Activated T-cell treated with anti-CD3 and anti-CD28 coated beads for 4 hours (primary cell): Measurements from ENCODE around the gene LCA5L.
A peak's percentile ranks its signal among the peaks of the same experiment; 100 is the strongest.
"Not testable (repeated sequence)": the region's sequence is repeated elsewhere in the genome, so short reads cannot be mapped to it uniquely, and the experiment has no call there.

ENCODE experiments used
- DNase-seq: peaks from one replicate; pipeline ENCODE4 v3.0.0-alpha.2; 2020

The LCA5L gene

DNA sequence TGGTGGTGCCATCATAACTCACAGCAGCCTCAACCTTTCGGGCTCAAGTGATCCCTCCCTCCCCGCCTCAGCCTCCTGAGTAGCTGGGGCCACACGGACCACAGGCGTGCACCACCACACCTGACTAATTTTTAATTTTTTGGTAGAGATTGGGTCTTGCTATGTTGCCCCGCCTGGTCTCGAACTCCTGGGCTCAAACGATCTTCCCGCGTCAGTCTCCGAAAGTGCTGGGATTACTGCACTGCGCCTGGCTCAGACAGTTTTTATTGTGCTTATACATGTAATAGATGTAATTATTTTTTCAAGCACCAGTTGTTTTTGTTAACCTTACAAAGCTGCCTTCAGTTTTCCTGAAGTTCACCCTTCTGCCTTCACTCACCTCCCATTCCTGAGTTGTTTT is 58.7 kb downstream of the LCA5L start:
- no peak for DNase-seq

DNA sequence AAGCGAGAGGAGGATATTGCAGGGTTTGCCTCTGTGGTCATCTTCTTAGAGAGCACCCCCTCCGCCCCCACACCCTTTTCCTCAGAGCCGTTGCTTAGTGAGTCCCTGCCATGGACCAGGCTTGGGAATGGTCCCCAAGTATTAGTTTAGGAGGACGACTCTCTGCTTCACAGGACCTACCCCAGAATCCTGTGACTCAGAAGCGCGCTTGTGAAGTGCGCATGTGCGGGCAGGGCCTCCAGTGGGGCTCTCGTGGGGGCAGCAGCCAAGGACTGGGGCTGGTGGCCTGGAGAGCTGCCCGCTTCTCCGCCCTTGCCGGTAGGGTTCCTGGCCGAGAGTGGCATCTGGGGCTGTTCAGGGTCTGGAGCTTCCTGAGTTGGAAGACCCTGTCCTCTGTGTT is 59.4 kb downstream of the LCA5L start:
- no peak for DNase-seq

DNA sequence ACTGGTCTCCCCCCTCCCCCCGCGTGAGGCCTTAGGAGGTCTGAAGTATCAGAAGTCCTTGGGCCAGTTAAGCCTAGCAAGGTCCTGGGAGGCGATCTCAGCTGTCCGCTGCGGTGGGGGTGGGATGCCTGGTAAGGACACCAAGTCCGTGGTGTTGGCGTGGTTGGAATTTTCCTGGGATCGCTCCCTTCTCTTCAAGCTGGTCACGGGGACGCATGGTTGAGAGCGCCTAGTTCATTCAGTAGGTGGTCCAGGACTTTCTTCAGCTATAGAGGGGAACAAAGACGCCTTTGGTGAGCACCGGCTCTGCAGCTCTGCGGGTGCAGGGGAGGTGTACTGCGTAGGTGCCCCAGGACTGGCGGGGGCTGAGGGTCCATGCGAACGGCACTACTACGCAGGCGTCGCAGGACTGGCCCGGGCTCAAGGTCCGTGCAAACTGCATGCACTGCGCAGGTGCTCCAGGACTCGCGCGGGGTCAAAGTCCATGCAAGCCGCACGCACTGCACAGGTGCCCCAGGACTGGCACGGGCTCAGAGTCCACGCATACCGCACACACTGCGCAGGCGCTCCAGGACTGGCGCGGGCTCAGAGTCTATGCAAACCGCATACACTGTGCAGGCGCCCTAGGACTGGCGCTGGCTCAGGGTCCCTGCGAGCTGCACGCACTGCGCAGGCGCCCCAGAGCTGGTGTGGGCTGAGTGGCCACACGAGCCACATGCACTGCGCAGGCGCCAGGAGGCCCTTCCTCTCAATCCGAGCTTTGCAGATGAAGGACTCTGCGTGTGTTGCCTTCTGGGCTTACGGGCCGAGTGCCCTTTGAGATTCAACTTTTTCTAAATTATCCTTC is 60.1 kb downstream of the LCA5L start:
- DNase-seq: peak; percentile 16

DNA sequence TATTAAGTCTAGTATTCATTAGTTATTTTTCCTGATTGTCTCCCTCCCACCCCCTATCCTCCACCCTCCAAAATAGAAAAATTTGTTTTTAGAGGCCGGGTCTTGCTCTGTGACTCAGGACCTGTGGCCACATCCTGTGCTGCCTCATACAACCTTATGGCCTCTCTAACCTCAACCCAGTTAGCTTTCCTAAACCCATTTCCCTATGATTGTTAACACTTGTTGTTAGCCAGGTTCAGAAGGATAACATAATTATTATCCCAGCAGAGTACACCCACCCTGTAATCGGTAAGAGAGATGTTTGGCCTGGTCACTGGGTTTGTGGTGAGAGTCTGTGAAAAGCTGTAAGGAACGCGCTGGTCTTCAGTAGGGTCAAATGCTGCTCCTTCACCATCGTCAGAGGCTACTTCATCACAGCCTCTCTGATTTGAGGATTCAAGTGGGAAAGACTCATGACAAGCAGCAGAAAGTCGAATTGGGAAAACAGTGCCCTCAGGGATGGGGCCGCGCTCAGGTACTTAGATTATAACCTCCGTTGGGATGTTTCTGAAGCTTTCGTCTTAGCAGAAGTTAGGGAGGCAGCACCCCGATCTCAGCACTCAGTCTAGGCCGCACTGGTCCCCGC is 60.8 kb downstream of the LCA5L start:
- DNase-seq: no peak

DNA sequence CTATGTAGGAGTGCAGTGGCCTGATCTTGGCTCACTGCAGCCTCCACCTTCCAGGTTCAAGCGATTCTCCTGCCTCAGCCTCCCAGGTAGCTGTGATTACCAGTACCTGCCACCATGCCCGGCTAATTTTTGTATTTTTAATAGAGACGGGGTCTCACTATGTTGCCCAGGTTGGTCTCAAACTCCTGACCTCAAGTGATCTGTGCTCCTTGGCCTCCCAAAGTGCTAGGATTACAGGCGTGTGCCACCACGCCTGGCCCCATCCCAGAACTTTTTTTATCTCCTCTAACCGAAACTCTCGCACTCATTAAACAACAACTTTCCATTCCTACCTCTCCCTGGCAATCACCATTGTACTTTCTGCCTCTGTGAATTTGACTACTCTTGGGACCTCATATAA is 63.5 kb downstream of the LCA5L start:
- not testable (repeated sequence) for DNase-seq

DNA sequence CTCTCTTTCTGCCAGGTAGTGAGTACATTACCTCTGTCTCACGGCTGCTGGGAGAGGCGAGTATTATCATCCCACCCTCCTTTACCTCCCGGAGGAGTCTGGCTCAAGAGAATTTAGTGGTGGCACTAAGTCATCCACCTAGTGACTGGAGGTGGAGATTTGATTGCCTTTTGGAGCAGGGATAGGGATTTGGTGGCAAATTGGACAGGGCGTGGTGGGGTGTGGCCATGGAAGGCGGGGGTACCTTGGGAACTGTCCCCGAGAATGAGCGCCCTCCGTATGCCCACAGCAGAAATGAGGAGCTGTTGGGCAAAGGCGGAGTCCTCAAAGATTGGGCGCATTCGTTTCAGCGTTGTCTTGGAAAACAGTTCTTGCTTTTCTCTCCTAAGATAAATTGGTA is 64.6 kb downstream of the LCA5L start:
- DNase-seq: no peak

DNA sequence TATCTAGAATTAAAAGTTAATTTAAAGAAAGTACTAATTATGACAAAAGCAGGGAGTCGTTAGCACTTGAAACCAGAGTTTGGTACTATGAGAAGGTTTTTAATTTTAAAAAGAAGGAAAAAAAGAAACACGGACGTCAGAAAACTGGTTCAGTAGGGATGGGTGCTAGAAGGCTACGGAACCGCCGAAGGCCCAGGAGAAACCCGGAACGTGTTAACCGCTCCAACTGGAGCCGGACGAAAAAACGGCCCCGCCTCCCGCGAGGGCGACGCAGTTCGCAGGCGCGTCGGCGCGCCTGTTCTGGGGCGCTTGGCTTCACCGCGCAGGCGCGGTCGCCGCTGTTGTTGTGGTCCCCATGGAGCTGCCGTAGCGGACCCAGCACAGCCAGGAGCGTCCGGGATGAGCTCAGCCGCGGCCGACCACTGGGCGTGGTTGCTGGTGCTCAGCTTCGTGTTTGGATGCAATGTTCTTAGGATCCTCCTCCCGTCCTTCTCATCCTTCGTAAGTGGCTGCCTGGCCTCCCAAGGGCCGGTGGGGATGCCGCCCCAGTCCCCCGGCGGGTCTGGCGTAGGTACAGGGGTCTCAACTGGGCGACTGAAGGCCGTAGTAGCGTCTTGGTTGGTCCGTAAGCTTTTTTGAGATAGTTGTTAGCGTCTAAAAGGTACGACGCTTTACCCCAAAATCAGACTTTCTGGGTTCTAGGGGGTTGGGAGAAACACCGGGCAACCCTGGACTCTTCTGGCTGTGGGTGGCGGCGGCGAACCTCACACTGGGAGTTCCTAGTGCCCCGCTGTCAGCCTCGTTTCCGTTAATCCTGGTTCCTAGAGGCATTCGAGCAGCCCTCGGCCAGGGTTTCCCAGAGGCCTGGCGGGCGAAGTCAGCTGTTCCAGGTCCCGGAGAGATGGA is 65.3 kb downstream of the LCA5L start:
- DNase-seq: peak; percentile 67

DNA sequence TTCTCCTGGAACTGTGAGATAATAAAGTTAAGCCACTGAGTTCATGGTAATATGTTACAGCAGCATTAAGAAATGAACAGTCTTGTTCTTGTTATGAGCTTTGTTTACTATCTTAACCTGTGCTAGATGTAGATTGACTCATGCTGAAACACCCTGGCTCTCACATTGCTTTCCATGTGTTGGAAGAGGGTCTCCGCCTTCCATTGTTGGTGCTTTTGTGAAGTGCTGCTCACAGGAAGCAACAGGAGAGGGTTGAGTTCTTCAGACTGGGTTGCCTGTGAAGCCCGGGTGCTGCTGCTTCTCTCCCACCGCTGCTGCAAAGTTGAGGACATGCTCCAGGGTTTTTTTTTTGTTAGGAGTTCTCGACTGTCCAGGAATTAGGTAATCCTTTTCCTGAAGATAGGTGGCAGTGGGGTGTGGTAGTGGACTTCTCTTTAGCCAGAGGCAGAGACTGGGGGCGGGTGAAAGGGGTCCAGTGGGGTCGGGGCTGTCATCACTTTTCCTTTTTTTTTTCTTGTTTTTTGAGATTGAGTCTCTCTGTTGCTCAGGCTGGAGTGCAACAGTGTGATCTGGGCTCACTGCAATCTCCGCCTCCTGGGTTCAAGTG is 68.0 kb downstream of the LCA5L start:
- DNase-seq: no peak

DNA sequence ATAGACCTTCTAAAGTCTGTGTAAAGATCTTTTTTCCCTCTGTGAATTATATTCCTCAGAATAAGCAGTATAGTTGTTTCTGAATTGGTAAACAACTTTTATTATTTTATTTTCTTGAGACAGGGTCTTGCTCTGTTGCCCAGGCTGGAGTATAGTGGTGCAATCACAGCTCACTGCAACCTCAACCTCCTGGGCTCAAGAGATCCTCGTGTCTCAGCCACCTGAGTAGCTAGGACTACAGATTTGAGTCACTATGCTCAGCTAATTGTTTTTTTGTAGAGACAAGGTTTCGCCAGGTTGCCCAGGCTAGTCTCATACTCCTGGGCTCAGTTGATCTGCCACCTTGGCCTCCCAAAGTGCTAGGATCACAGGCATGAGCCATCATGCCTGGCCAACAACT is 70.1 kb downstream of the LCA5L start:
- no peak for DNase-seq

DNA sequence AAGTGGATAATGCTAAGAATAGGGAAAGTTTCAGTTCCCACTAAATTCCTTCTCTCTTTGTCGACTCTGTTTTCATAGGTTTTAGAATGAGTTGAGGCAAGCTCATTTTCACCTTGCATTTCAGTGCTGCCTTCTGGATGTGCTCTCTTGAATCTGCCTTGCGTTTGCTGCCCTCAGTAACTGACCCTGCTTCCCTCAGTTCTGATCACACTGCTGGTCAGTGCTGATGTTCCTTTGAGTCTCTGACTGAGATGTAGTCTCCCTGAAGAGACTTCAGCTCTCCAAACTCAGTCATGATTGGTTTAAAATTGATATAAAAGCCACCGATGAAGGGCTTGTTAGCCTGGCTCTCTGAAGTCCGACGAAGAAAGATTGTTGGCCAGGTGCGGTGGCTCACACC is 71.5 kb downstream of the LCA5L start:
- DNase-seq: no peak

DNA sequence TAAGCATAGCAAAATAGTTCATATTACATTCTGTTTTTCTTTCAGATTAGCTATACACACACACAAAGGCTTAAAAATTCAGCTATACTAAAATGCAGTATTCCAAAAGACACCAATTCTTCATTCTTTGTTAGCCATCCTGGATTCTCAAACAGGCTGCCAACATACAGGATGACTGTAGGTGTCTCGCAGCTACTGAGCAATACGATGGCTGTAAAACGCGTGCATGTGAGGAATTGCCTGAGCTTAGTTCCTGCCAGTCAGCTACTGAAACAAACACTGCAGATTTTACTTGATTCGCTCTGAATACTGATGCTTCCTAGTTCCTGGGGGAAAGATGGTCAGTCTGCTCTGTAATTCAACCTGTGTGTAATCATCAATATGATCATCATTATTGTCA is 71.9 kb downstream of the LCA5L start:
- no peak for DNase-seq

DNA sequence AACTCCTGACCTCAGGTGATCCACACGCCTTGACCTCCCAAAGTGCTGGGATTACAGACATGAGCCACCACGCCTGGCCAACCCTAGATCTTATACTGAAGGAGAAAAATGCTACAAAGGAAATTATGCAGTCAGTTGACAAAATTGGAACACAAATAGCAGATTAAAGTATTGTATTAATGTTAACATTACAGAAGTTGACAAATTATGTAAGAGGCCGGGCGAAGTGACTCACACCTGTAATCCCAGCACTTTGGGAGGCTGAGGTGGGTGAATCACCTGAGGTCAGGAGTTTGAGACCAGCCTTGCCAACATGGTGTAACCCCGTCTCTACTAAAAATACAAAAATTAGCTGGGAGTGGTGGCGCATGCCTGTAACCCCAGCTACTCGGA is 75.7 kb downstream of the LCA5L start:
- not testable (repeated sequence) for DNase-seq

DNA sequence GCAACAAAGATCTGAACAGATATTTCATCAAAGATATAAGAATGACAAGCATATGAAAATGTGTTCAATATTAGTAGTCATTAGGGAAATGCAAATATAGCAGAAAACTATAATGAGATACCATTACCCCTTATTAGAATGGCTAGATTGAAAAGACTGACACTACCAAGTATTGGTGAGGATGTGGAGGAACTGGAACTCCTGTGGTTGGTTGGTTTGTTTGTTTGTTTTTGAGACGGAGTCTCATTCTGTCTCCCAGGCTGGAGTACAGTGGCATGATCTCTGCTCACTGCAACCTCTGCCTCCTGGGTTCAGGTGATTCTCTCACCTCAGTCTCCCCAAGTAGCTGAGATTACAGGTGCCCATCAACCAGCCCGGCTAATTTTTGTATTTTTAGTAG is 77.8 kb downstream of the LCA5L start:
- DNase-seq: no peak

DNA sequence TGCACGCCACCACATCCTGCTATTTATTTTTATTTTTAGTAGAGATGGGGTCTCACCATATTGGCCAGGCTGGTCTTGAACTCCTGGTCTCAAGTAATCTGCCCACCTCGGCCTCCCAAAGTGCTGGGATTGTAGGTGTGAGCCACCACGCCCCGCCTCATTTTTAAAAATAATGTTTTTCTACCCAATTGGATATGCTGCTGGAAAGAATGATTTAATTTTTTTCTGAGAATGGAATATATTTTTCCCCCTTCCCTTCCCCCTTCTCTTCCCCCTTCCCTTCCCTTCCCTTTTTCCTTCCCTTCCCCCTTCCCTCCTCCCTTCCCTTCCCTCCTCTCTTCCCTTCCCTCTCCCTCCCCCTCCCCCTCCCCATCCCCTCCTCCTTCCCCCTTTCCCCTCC is 79.0 kb downstream of the LCA5L start:
- DNase-seq: no peak

DNA sequence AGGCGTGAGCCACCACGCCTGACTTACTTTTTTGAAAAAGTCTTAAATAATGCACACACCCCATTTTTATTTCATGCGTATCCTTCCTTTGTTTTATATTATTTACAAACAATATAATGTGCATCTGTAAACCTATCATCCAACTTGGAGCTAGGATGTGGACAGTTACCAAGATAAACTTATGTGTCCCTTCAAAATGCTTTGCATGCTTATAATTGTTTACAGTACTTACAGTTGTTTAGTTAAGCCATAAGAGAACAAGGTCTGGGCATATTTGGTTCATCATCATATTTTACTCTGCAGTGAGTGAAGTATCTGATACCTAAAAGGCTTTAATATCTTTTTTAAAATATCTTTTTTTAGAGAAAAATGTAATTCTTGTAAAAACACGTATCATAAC is 80.6 kb downstream of the LCA5L start:
- no peak for DNase-seq

DNA sequence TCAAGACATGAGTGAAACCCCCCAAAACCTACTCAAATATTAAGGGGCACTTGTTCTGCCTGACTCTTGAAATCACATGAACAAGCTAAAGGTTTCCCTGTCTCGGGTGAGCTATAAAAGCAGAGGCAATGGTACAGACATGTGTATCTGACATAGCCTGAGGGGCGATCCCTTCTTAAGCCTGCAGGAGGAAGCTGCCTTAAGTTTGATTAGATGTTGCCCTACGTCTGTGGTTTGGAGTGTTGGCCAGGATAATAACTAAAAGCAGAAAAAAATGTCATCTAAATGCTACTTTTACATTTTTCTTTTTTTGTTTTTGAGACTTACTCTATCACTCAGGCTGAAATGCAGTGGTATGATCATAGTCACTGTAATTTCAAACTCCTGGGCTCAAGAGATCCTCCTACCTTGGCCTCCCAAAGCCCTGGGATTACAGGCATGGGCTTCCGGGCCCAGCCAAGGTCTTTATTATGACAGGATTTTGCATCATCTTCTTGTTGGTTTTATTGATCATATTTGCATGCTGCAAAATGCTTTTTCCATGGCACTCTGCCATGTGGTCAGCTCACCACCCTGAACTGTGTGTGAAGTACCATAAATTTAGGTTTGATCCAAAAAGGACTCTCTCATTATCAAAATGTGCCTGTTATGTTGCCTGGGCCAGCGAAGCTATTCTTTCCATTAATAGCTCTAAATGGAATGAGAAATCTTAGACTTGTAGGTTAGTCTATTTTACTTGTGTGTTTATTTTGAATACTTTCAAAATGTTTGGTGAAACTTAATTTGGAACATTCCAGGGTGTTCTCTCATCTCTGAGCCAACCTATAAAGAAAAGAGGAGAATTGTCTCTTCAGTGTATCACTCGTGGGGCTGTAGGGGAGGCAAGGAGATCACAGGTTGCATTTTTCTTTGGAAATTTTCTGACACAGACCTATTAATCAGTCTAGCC is 81.7 kb downstream of the LCA5L start:
- DNase-seq: no peak

DNA sequence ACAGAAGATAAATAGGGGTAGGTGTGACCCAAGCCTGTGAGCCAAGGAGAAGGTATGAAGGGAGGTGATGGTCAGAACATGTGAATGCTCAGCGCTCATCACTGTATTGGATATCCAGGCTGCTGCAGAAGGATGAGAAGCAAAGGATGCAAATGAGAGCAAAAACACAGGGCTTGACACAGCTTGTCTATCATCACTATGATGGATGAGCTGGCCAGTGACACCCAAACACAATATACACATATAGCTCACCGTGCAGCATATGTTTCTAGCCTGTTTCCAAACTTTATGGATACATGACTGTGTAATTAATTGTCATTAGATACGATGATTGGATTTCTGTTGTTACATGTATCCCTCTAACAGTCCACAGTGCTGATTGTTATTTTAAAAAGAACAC is 82.8 kb downstream of the LCA5L start:
- no peak for DNase-seq

DNA sequence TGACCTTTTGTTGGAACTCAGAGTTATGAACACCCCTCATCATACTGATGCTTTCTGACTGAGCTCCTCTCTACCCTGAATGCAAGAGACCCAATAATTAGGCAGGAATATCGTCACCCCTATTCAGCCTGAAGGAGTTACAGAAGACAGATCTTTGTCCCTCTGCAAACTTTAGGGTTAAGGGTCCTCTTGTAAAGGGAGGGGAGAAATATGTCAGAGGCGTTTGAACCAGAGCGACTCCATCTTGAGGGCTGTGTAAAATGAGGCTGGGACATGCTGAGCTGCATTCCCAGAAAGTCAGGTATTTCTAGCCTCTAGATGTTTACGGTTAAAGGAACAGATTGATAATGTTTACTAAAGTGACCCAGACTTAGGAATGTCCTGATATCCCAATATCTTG is 86.2 kb downstream of the LCA5L start:
- DNase-seq: no peak
